ENCODE results near the gene SKIC2. TPM values are rescaled to one million over a fixed set of nuclear protein-coding genes. Genes with fewer than 3 reads are reported as not detected.
A peak's percentile ranks its signal among the peaks of the same experiment; 100 is the strongest.
"Not testable (repeated sequence)": the region's sequence is repeated elsewhere in the genome, so short reads cannot be mapped to it uniquely, and the experiment has no call there.

The SKIC2 gene
- polyA plus RNA-seq, 1 donor = 52.6 TPM

DNA sequence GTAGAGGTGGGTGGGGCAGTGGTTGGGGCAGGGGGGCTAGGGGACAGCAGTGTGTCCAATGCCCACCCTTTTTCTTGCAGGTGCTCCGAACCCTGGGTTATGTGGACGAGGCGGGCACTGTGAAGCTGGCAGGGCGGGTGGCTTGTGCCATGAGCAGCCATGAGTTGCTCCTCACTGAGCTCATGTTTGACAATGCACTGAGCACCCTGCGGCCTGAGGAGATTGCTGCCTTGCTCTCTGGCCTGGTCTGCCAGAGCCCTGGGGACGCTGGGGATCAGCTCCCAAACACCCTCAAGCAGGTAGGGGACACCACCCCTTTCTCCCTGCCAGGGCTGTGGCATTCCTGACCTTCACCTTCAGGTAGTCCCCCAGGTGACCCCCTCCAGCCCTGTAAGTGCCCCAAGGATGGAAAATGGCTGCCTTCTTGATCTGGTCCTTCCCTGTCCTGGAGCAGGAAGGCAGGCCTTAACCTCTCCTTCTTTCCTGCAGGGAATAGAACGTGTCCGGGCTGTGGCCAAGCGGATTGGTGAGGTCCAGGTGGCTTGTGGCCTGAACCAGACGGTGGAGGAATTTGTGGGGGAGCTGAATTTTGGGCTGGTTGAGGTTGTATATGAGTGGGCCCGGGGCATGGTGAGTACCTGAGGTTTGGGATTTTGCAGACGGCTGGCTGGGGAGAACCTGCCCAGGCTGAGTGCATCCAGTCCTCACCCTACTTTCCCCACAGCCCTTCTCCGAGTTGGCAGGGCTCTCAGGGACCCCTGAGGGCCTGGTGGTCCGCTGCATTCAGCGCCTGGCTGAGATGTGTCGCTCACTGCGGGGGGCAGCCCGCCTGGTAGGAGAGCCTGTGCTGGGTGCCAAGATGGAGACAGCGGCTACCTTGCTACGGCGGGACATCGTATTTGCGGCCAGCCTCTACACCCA, 10.1 kb downstream of the SKIC2 start:
- no peaks in the 10 kb centered on the region for H3K9me3 ChIP-seq (ENCODE audit: control insufficient read depth, low read depth, low read length)
- peaks cover 58% of the 10 kb centered on the region for H3K36me3 ChIP-seq (ENCODE audit: control insufficient read depth, insufficient read depth, low read length)
- no peak for DNase-seq
- peaks cover 17% of the 10 kb centered on the region for H3K4me1 ChIP-seq (ENCODE audit: control insufficient read depth, insufficient read depth, low read length)
- H3K27me3 ChIP-seq (ENCODE audit: control insufficient read depth, insufficient read depth, low read length) = no peaks in the 10 kb centered on the region
- H3K27ac ChIP-seq (ENCODE audit: low read length) = no peak overlapping the region
- no CpG with 5 or more reads among the region's 23 CpGs for WGBS (ENCODE audit: insufficient coverage, low lambda C conversion rate)
- no peak overlapping the region for H3K4me3 ChIP-seq (ENCODE audit: low read length)

DNA sequence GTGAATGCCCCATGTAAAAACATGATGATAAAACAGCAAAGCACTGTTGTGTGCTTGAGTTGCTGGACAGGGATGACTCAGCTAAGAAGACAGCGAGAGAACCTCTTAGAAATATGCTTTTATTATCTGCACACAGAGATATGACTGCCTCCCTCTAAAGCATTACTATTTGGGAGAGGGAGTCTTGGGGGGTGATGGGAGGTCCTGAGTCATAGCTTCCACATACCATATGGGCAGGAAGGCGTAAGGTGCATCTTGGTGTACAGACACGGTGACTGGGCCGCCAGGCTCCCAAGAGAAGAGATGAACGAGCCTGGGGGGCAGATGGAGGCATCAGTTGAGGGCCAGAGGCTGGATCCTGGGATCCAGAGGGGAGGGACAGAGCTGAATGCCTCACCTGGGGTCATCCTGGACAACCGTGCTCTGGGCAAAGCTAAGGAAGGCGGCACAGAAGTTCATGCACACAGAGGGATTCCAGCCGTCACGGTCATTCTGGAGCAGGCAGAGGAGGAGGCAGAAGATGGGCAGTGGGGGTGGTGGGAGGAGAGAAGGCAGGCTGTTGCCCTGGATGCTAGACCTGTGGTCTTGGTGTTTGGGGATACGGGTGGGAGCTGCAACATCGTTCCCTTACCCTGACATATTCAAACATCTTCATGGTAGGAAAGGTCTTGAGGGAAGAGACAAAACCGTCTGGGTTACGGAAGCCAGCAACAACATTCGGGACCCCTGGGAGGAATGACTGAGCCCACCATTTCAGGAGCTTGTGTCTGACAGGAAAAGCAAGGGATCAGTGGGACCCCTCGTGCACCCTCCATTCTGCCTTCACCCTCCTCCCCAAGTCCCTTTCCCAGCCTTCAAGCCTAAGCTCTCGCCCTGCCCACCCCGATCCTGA, 11.0 kb downstream of the SKIC2 start:
- Histone ChIP-seq H3K36me3 (ENCODE audit: control insufficient read depth, insufficient read depth, low read length) (peaks cover 53% of the 10 kb centered on the region), H3K27ac (ENCODE audit: low read length) (no peak overlapping the region), H3K4me1 (ENCODE audit: control insufficient read depth, insufficient read depth, low read length) (peaks cover 17% of the 10 kb centered on the region), H3K27me3 (ENCODE audit: control insufficient read depth, insufficient read depth, low read length) (no peaks in the 10 kb centered on the region), H3K9me3 (ENCODE audit: control insufficient read depth, low read depth, low read length) (no peaks in the 10 kb centered on the region), H3K4me3 (ENCODE audit: low read length) (no peak overlapping the region)
- DNase-seq = no peak
- 80% methylated on average over 1 of the region's 17 CpGs for WGBS (ENCODE audit: insufficient coverage, low lambda C conversion rate)

DNA sequence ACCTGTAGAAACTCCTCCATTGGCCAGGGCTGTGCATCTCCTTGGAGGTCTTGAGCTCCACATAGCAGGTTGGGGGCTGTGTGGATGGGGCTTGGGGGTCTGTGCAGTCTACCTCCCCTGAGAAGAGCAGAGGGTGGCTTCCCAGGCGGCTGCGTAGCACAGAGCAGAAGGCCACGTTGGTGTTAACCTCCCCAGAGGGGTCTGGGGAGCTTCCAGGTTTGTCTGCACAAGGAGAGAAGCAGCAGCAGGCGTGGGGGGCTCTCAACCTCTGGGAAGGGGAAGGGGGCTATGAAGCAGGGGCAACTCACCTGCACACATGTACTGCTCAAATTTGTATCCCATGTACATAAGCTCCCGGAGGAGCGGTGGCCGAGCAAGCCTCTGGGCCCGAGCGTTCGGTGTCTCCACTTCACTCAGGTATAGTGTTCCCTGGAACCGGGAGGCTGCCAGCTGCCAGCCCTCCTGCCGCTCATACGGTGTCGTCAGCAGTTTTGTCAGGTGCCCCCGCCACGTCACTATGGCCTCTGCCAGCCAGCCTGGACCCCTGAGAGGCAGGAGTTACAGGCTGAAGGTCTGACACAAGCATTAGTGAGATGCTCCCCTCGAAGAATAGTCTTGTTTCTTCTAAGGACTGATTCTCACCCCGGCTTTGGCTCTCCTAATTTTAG, 11.8 kb downstream of the SKIC2 start:
- no CpG with 5 or more reads among the region's 18 CpGs for WGBS (ENCODE audit: insufficient coverage, low lambda C conversion rate)
- no peak for DNase-seq
- H3K4me1 ChIP-seq (ENCODE audit: control insufficient read depth, insufficient read depth, low read length) = peaks cover 17% of the 10 kb centered on the region
- no peaks in the 10 kb centered on the region for H3K9me3 ChIP-seq (ENCODE audit: control insufficient read depth, low read depth, low read length)
- H3K27ac ChIP-seq (ENCODE audit: low read length) = peak overlapping the region; percentile 94
- H3K27me3 ChIP-seq (ENCODE audit: control insufficient read depth, insufficient read depth, low read length) = no peaks in the 10 kb centered on the region
- H3K36me3 ChIP-seq (ENCODE audit: control insufficient read depth, insufficient read depth, low read length) = peaks cover 47% of the 10 kb centered on the region
- H3K4me3 ChIP-seq (ENCODE audit: low read length) = peak overlapping the region; percentile 58

DNA sequence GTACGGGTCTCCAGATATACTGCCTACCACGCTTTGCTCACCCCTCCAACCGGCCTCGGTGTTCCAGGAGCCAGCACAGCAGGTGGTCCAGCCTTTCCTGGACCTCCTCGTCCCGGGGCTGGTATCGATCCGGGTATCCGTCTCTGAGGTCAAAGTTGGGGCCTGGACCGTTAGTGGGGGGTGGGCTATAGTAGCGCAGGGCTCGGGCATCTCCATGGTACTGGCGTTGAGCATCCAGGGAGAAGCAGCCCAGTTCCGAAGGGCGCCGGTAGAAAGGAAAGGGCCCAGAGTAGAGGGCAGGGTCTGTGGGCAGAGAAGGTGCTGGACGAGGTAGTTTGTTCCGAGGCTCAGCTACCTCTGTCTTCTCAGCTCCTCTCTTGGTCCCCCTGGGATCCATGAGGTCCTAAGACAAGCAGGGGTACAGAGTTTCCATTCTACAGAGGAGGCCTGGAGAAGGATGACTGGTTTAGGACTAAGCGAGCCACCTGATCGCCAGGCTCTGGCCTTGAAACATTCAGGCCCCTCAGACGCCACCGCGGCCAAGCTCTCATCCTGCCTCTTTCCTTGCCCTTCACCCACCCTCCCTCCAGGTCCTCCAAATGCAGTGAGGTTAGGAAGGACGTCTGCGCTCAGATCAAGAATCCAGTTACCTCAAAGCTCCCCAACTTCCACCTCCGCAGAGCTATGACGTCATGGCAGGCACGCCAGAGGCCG, 12.5 kb downstream of the SKIC2 start:
- peak overlapping the region; percentile 58 for H3K4me3 ChIP-seq (ENCODE audit: low read length)
- no peak for DNase-seq
- H3K27me3 ChIP-seq (ENCODE audit: control insufficient read depth, insufficient read depth, low read length) = no peaks in the 10 kb centered on the region
- peaks cover 40% of the 10 kb centered on the region for H3K36me3 ChIP-seq (ENCODE audit: control insufficient read depth, insufficient read depth, low read length)
- peak overlapping the region; percentile 94 for H3K27ac ChIP-seq (ENCODE audit: low read length)
- WGBS (ENCODE audit: insufficient coverage, low lambda C conversion rate) = no CpG with 5 or more reads among the region's 29 CpGs
- peaks cover 17% of the 10 kb centered on the region for H3K4me1 ChIP-seq (ENCODE audit: control insufficient read depth, insufficient read depth, low read length)
- peaks cover 4% of the 10 kb centered on the region for H3K9me3 ChIP-seq (ENCODE audit: control insufficient read depth, low read depth, low read length)

DNA sequence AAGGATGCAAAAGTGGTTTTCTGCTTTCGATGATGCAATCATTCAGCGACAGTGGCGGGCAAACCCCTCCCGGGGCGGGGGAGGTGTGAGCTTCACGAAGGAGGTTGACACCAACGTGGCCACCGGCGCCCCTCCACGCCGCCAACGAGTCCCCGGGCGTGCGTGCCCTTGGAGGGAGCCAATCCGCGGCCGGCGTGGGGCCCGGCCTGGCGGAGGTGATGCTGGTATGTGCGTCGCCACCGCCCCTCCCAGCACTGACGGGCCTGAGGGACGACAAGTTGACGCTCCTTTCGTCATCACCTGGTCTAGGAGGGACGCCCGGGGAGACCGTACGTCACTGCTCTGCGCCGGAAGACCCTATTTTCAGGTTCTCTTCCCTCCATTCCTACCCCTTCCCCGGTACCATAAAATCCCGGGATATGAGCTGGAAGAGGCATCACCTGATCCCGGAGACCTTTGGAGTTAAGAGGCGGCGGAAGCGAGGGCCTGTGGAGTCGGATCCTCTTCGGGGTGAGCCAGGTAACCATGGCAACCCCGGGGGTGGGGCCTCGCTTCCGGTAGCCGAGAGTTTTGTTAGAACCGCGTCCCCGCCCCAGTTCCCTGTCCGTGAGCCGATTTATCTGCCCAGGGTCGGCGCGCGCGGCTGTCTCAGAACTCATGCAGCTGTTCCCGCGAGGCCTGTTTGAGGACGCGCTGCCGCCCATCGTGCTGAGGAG, 13.2 kb downstream of the SKIC2 start, which contains the start of gene DXO:
DXO (minus strand) TSS at position 146 of the 716 bp plus-strand sequence. CDS start 463 bp downstream, outside the sequence.
- WGBS (ENCODE audit: insufficient coverage, low lambda C conversion rate) = no CpG with 5 or more reads among the region's 62 CpGs
- Histone ChIP-seq H3K4me3 (ENCODE audit: low read length) (peak within 1 kb of the TSS; percentile 58), H3K36me3 (ENCODE audit: control insufficient read depth, insufficient read depth, low read length) (peaks cover 33% of the 10 kb centered on the region), H3K27ac (ENCODE audit: low read length) (peak within 1 kb of the TSS; percentile 94), H3K4me1 (ENCODE audit: control insufficient read depth, insufficient read depth, low read length) (peaks cover 17% of the 10 kb centered on the region), H3K9me3 (ENCODE audit: control insufficient read depth, low read depth, low read length) (peaks cover 12% of the 10 kb centered on the region), H3K27me3 (ENCODE audit: control insufficient read depth, insufficient read depth, low read length) (no peaks in the 10 kb centered on the region)
- DNase-seq = peak; percentile 98 to 100

DNA sequence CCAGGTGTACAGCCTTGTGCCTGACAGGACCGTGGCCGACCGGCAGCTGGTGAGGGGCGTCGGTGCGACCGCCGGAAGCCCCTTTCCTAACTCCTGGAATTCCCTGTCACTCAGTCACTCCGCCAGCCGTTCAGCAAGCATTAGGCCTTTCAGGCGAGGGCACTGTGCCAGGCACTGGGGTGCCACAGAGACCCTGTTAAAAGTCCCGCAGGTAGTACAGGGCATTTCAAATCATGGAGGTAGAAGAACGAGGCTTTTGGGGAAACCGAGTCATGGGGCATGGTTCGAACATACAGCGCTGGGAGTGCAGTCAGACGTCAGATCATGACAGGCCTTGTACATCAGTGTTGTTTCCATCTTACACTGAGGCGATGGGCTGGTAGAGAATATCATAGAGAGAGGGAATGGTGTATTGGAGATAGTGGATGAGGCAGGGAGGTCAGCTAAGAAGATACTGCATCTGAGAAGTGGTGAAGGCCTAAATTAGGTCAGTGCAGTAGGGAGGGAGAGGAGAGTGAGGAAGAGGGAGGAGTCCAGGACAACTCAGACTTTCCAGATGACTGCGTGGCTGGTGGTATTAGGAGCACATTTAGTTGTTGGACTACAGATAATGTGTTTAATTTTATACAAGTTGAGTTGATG, 13.9 kb downstream of the SKIC2 start:
- Histone ChIP-seq H3K4me1 (ENCODE audit: control insufficient read depth, insufficient read depth, low read length) (peaks cover 17% of the 10 kb centered on the region), H3K9me3 (ENCODE audit: control insufficient read depth, low read depth, low read length) (peaks cover 12% of the 10 kb centered on the region), H3K36me3 (ENCODE audit: control insufficient read depth, insufficient read depth, low read length) (peaks cover 26% of the 10 kb centered on the region), H3K27ac (ENCODE audit: low read length) (peak overlapping the region; percentile 94), H3K27me3 (ENCODE audit: control insufficient read depth, insufficient read depth, low read length) (no peaks in the 10 kb centered on the region), H3K4me3 (ENCODE audit: low read length) (peak overlapping the region; percentile 58)
- peak in 1 of 2 donors; percentile 22 for DNase-seq
- WGBS (ENCODE audit: insufficient coverage, low lambda C conversion rate) = no CpG with 5 or more reads among the region's 19 CpGs

DNA sequence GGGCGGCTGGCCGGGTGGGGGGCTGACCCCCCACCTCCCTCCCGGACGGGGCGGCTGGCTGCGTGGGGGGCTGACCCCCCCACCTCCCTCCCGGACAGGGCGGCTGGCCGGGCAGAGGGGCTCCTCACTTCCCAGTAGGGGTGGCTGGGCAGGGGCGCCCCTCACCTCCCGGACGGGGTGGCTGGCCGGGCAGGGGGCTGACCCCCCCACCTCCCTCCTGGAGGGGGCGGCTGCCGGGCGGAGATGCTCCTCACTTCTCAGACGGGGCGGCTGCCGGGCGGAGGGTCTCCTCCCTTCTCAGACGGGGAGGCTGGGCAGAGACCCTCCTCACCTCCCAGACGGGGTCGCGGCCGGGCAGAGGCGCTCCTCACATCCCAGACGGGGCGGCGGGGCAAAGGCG, 17.1 kb downstream of the SKIC2 start:
- Histone ChIP-seq H3K36me3 (ENCODE audit: control insufficient read depth, insufficient read depth, low read length) (peaks cover 15% of the 10 kb centered on the region), H3K4me1 (ENCODE audit: control insufficient read depth, insufficient read depth, low read length) (peaks cover 10% of the 10 kb centered on the region), H3K9me3 (ENCODE audit: control insufficient read depth, low read depth, low read length) (peaks cover 12% of the 10 kb centered on the region)
- not testable (repeated sequence) for H3K4me3 ChIP-seq (ENCODE audit: low read length); DNase-seq; H3K27me3 ChIP-seq (ENCODE audit: control insufficient read depth, insufficient read depth, low read length); H3K27ac ChIP-seq (ENCODE audit: low read length)
- WGBS (ENCODE audit: insufficient coverage, low lambda C conversion rate) = no CpG with 5 or more reads among the region's 30 CpGs

DNA sequence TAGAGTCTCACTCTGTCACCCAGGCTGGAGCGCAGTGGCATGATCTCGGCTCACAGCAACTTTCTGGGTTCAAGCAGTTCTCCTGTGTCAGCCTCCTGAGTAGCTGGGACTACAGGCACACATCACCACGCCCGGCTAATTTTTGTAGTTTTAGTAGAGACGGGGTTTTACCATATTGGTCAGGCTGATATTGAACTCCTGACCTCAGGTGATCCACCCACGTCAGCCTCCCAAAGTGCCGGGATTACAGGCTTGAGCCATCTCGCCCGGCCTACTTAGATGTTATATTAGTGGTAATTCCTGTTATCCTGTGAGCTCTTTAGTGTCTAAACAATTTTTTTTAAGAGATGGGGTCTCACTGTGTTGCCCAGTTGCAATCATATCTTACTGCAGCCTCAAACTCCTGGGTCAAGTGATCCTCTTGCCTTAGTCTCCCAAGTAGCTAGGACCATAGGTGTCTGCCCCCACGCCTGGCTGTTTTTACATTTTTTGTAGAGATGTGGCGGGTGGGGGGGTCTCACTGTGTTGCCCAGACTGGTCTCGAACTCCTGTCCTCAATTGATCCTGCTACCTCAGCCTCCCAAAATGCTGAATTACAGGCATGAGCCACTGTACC, 18.9 kb downstream of the SKIC2 start:
- Histone ChIP-seq H3K36me3 (ENCODE audit: control insufficient read depth, insufficient read depth, low read length) (peaks cover 15% of the 10 kb centered on the region), H3K27me3 (ENCODE audit: control insufficient read depth, insufficient read depth, low read length) (no peaks in the 10 kb centered on the region), H3K4me1 (ENCODE audit: control insufficient read depth, insufficient read depth, low read length) (peaks cover 5% of the 10 kb centered on the region), H3K27ac (ENCODE audit: low read length) (no peak overlapping the region), H3K9me3 (ENCODE audit: control insufficient read depth, low read depth, low read length) (peaks cover 12% of the 10 kb centered on the region), H3K4me3 (ENCODE audit: low read length) (no peak overlapping the region)
- DNase-seq = no peak
- WGBS (ENCODE audit: insufficient coverage, low lambda C conversion rate) = no CpG with 5 or more reads among the region's 12 CpGs

Data from large intestine (tissue), 3 donors.